ENCODE data around the gene PTPRK. TPM values are rescaled to one million over a fixed set of nuclear protein-coding genes. Genes with fewer than 3 reads are reported as not detected.

PTPRK gene
- total and polyA plus RNA-seq, 2 donors (not counting 1 experiment from before 2014, with no cell fraction given) = 19.4 to 75.5 TPM

- no peak overlapping the region for H3K4me3 ChIP-seq (replicated peaks in 1 of 4; ENCODE audit: control extremely low read depth in 1 of 4, insufficient read depth in 1 of 4, low read depth in 3 of 4, low read length in 4 of 4)
- no peak for TF ChIP-seq EZH2 (IDR thresholded peaks at IDR 0.05; ENCODE audit: low read length, missing control alignments)
- TF ChIP-seq CTCF (conservative IDR thresholded peaks at IDR 0.05 in 1 of 2, IDR thresholded peaks at IDR 0.05 in 1 of 2; ENCODE audit: low read depth in 1 of 2, low read length in 2 of 2) = no peak
- H3K4me1 ChIP-seq (ENCODE audit: control insufficient read depth, extremely low read depth, insufficient read depth, low read length) = no peaks in the 10 kb centered on the region
- no peak overlapping the region for H2AFZ ChIP-seq (ENCODE audit: low read length)
- peaks cover 10% of the 10 kb centered on the region for H3K79me2 ChIP-seq (ENCODE audit: control insufficient read depth, insufficient read depth, low read length)
- no peak overlapping the region for H3K4me2 ChIP-seq (ENCODE audit: extremely low read depth, insufficient read depth, low read length)
- H3K36me3 ChIP-seq (ENCODE audit: control insufficient read depth, insufficient read depth, low read length) = no peaks in the 10 kb centered on the region
- no peaks in the 10 kb centered on the region for H4K20me1 ChIP-seq (ENCODE audit: control insufficient read depth, extremely low read depth, insufficient read depth, low read length)
- no peaks in the 10 kb centered on the region for H3K9me3 ChIP-seq (ENCODE audit: control insufficient read depth, insufficient read depth, low read depth, low read length)
- H3K27me3 ChIP-seq (ENCODE audit: control insufficient read depth, insufficient read depth, low read length) = no peaks in the 10 kb centered on the region
- no peak for DNase-seq (ENCODE audit: low read depth in 2 of 2)
- no peak overlapping the region for H3K9ac ChIP-seq (ENCODE audit: insufficient read depth, low read length)
- H3K27ac ChIP-seq (ENCODE audit: insufficient read depth, low read length) = no peak overlapping the region
Measured at GRCh38 chr6:128482642-128483041, 37.8 kb downstream of the PTPRK start.

- H3K36me3 ChIP-seq (ENCODE audit: control insufficient read depth, insufficient read depth, low read length) = no peaks in the 10 kb centered on the region
- H3K27ac ChIP-seq (ENCODE audit: insufficient read depth, low read length) = no peak overlapping the region
- H3K27me3 ChIP-seq (ENCODE audit: control insufficient read depth, insufficient read depth, low read length) = no peaks in the 10 kb centered on the region
- H3K4me2 ChIP-seq (ENCODE audit: extremely low read depth, insufficient read depth, low read length) = no peak overlapping the region
- TF ChIP-seq CTCF (conservative IDR thresholded peaks at IDR 0.05 in 1 of 2, IDR thresholded peaks at IDR 0.05 in 1 of 2; ENCODE audit: low read depth in 1 of 2, low read length in 2 of 2) = no peak
- no peak for TF ChIP-seq EZH2 (IDR thresholded peaks at IDR 0.05; ENCODE audit: low read length, missing control alignments)
- no peak overlapping the region for H2AFZ ChIP-seq (ENCODE audit: low read length)
- peaks cover 11% of the 10 kb centered on the region for H3K79me2 ChIP-seq (ENCODE audit: control insufficient read depth, insufficient read depth, low read length)
- no peak for DNase-seq (ENCODE audit: low read depth in 2 of 2)
- no peaks in the 10 kb centered on the region for H3K9me3 ChIP-seq (ENCODE audit: control insufficient read depth, insufficient read depth, low read depth, low read length)
- no peak overlapping the region for H3K9ac ChIP-seq (ENCODE audit: insufficient read depth, low read length)
- no peak overlapping the region for H3K4me3 ChIP-seq (replicated peaks in 1 of 4; ENCODE audit: control extremely low read depth in 1 of 4, insufficient read depth in 1 of 4, low read depth in 3 of 4, low read length in 4 of 4)
- no peaks in the 10 kb centered on the region for H3K4me1 ChIP-seq (ENCODE audit: control insufficient read depth, extremely low read depth, insufficient read depth, low read length)
- H4K20me1 ChIP-seq (ENCODE audit: control insufficient read depth, extremely low read depth, insufficient read depth, low read length) = no peaks in the 10 kb centered on the region
Measured at GRCh38 chr6:128479991-128480390, 40.4 kb downstream of the PTPRK start.

- Histone ChIP-seq H3K4me2 (ENCODE audit: extremely low read depth, insufficient read depth, low read length) (peak overlapping the region; percentile 53), H3K27me3 (ENCODE audit: control insufficient read depth, insufficient read depth, low read length) (no peaks in the 10 kb centered on the region), H3K4me1 (ENCODE audit: control insufficient read depth, extremely low read depth, insufficient read depth, low read length) (no peaks in the 10 kb centered on the region), H3K27ac (ENCODE audit: insufficient read depth, low read length) (no peak overlapping the region), H4K20me1 (ENCODE audit: control insufficient read depth, extremely low read depth, insufficient read depth, low read length) (no peaks in the 10 kb centered on the region), H3K79me2 (ENCODE audit: control insufficient read depth, insufficient read depth, low read length) (peaks cover 13% of the 10 kb centered on the region), H3K4me3 (replicated peaks in 1 of 4; ENCODE audit: control extremely low read depth in 1 of 4, insufficient read depth in 1 of 4, low read depth in 3 of 4, low read length in 4 of 4) (peak overlapping the region in 1 of 4 experiments; percentile 49), H3K9ac (ENCODE audit: insufficient read depth, low read length) (no peak overlapping the region), H3K9me3 (ENCODE audit: control insufficient read depth, insufficient read depth, low read depth, low read length) (no peaks in the 10 kb centered on the region), H3K36me3 (ENCODE audit: control insufficient read depth, insufficient read depth, low read length) (no peaks in the 10 kb centered on the region), H2AFZ (ENCODE audit: low read length) (no peak overlapping the region)
- DNase-seq (ENCODE audit: low read depth in 2 of 2) = no peak
- TF ChIP-seq EZH2 (IDR thresholded peaks at IDR 0.05; ENCODE audit: low read length, missing control alignments) (no peak), CTCF (conservative IDR thresholded peaks at IDR 0.05 in 1 of 2, IDR thresholded peaks at IDR 0.05 in 1 of 2; ENCODE audit: low read depth in 1 of 2, low read length in 2 of 2) (no peak)
Measured at GRCh38 chr6:128479048-128479666, 41.2 kb downstream of the PTPRK start.

Data from fibroblast of lung (primary cell).